KOPT-K1 (cell line): ENCODE data around the gene SPACA7.

Experiments used
- H3K27ac ChIP-seq: fragments of 200-600 bp; sonication (generic); 2 replicates; pipeline ENCODE4 v1.5.1; 2016; ENCODE audit warnings: antibody characterized with exemption, mild to moderate bottlenecking, low read depth, low read length; ENCODE audit not compliant: poor library complexity, severe bottlenecking
- H3K36me3 ChIP-seq: fragments of 200-600 bp; sonication (generic); 2 replicates; pipeline ENCODE4 v1.5.1; 2017; ENCODE audit warnings: antibody characterized with exemption, mild to moderate bottlenecking, low read length, moderate library complexity; ENCODE audit not compliant: insufficient read depth
- H3K9me3 ChIP-seq: fragments of 200-600 bp; sonication (generic); 2 replicates; pipeline ENCODE4 v1.5.1; 2017; ENCODE audit warnings: antibody characterized with exemption, low read length, mild to moderate bottlenecking; ENCODE audit not compliant: insufficient read depth, poor library complexity, severe bottlenecking

The SPACA7 gene

DNA sequence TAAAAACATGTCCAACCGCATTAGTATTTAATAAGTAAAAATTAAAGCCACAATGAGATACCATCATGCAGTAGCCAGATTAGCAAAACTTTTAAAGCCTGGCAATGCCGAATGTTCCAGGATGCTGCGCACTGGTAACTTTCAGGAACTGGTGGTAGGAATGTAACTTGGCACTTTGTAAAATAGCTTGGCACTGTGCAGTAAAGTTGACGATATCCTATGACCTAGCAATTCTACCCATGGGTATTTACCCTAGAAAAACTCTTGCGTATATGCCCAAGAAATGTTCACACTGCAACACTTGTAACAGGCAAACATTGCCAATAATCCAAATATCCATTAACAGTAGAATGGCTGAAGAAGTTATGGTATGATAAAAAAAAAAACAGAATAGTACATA lies 97.7 kb downstream of the SPACA7 start:
- no peak overlapping the region for H3K27ac ChIP-seq
- no peaks in the 10 kb centered on the region for H3K36me3 ChIP-seq
- no peaks in the 10 kb centered on the region for H3K9me3 ChIP-seq

DNA sequence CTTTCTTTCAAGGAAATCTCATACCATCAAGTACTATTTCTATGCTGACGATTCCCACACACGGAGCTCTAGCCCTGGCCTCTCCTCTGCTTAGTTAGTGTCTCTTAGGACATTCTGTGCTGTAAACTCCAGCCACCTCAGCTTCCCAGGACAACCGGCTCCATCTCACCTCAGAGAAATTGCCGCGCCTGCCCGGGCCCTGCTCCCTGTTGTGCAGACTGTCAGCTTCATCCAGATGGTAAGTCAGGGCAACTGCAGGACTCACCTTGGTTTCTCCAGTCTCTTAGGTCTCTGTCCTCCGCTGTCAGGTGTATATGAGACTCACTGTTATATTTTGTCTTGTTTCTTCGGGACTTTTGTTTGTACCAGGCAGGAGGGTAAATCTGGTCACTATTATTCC lies 98.7 kb downstream of the SPACA7 start:
- Histone ChIP-seq H3K27ac (no peak overlapping the region), H3K9me3 (no peaks in the 10 kb centered on the region), H3K36me3 (no peaks in the 10 kb centered on the region)

DNA sequence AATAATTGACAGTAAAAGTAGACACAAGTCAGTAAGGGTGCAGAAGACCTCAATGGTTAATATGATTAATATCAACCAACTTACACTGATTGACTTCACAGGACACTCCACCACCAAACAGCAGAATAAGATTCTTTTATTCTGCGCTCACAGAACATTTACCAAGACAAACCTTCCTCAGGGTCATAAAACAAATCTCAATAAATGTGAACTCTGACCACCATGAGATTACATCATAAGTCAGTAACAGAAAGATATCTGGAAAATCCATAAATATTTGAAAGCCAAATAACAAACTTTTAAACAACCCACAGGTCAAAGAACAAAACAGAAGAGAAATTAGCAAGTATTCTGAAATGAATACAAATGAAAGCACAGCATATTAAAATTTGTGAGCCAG lies 99.7 kb downstream of the SPACA7 start:
- Histone ChIP-seq H3K27ac (no peak overlapping the region), H3K36me3 (no peaks in the 10 kb centered on the region), H3K9me3 (no peaks in the 10 kb centered on the region)

DNA sequence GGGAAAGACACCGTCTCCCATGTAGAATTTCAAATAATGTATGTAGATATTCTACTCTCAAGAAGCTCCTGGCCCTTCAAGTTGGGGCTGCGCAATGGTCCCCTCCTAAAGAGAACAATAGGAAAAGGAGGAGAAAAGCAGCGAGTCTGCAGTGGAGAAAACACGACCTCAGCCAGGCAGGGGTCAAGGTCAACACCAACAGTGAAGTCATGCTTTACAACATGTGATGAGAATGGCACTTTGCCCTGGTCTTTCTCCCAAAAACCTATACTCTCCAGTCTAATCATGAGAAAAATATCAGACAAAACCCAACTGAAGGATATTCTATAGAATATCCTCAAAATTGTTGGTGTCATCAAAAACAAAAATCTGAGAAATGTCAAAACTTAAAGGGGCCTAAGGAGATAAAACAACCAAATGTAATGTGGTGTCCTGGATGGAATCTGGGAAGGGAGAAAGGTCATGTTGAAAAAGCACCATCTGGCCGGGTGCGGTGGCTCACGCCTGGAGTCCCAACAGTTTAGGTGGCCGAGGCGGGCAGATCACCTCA lies 101.0 kb downstream of the SPACA7 start:
- no peak overlapping the region for H3K27ac ChIP-seq
- H3K36me3 ChIP-seq: no peaks in the 10 kb centered on the region
- H3K9me3 ChIP-seq: no peaks in the 10 kb centered on the region

DNA sequence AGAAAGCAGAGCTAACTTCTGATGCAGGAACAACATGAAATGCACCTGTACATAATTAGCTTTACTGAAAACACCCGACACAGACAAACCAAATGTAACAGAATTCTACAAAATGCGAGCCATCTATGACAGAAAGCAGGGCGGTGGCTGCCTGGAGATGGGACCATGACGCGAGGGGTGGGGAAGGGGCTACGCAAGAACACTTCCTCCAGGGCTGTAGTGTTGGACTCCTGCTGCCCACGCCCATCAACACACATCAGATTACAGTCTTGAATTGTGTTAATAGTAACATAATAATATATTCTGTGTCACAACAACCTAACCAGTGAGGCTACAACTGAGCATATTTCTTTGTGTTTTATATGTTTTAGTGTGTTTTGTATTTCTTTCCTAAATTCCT lies 103.2 kb downstream of the SPACA7 start:
- no peaks in the 10 kb centered on the region for H3K9me3 ChIP-seq
- H3K27ac ChIP-seq: no peak overlapping the region
- H3K36me3 ChIP-seq: peaks cover 10% of the 10 kb centered on the region; the same call in 1 of the 2 replicates

DNA sequence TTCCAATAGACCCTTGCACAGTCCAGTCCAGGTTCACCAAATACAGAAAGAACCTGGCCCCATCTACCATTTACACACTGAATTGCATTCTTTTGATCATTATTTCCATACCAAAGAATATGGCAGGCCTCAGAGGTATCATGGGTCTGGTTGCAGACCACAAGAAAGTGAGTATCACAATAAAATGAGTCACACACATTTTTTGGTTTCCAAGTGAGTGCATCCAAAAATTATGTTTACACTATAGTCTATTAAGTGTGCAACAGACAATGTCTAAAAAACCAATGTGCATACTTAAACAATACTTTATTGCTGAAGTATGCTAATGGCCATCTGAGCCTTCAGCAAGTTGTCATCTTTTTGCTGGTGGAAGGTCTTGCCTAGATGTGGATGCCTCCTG lies 105.3 kb downstream of the SPACA7 start:
- H3K9me3 ChIP-seq: no peaks in the 10 kb centered on the region
- H3K36me3 ChIP-seq: peaks cover 27% of the 10 kb centered on the region
- H3K27ac ChIP-seq: no peak overlapping the region

DNA sequence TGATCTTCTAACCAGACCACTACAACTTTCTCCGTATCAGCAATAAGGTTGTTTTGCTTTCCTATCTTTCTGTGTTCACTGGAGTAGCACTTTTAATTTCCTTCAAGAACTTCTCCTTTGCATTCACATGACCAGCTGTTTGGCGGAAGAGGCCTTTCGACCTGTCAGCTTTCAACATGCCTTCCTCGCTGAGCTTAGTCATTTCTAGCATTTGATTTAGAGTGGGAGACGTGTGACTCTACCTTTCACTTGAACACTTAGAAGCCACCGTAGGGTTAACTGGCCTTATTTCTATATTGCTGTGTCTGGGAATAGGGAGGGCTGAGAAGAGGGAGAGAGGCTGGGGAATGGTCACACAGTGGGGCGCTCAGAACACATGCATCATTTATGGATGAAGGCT lies 107.1 kb downstream of the SPACA7 start:
- no peaks in the 10 kb centered on the region for H3K9me3 ChIP-seq
- peaks cover 40% of the 10 kb centered on the region for H3K36me3 ChIP-seq
- H3K27ac ChIP-seq: no peak overlapping the region
